CD4-positive, alpha-beta memory T cell (primary cell): ENCODE measurements around the gene DUS3L. TPM values are rescaled to one million over a fixed set of nuclear protein-coding genes. Genes with fewer than 3 reads are reported as not detected.

ENCODE experiments used
- CTCF ChIA-PET: fragments of 350-600 bp; sonication (Branson Sonifier 250); formaldehyde crosslinking; loops from one replicate; lab custom pipeline; 2021; ENCODE audit warnings: inconsistent platforms; ENCODE audit not compliant: partially characterized antibody; lab: Charles Lee
- POLR2A ChIA-PET: fragments of 350-600 bp; sonication (Branson Sonifier 250); formaldehyde crosslinking; loops from one replicate; lab custom pipeline; 2021; ENCODE audit not compliant: partially characterized antibody; lab: Charles Lee
- DNase-seq, 5 donors: peaks; one replicate each; pipeline versions ENCODE4 v3.0.0 to v3.0.0-alpha.2; 2020 to 2022; ENCODE audit warnings: mixed read lengths in 1 of 5
- H3K27ac ChIP-seq: one replicate; pipeline ENCODE4 v1.7.0; 2013; ENCODE audit warnings: low read depth, low read length
- H3K27me3 ChIP-seq: 2 replicates; pipeline ENCODE4 v1.7.0; 2013; ENCODE audit warnings: mild to moderate bottlenecking, low read length, moderate library complexity; ENCODE audit not compliant: insufficient read depth
- H3K36me3 ChIP-seq: 2 replicates; pipeline ENCODE4 v1.7.0; 2013; ENCODE audit warnings: mild to moderate bottlenecking, low read length, moderate library complexity; ENCODE audit not compliant: insufficient read depth
- H3K4me1 ChIP-seq: 2 replicates; pipeline ENCODE4 v1.7.0; 2013; ENCODE audit warnings: mild to moderate bottlenecking, low read length, moderate library complexity; ENCODE audit not compliant: insufficient read depth
- H3K4me3 ChIP-seq, 2 donors: one replicate each; pipeline ENCODE4 v1.7.0; 2013; ENCODE audit warnings: low read length in 2 of 2, mild to moderate bottlenecking in 1 of 2
- H3K9me3 ChIP-seq, 2 donors: one replicate each; pipeline ENCODE4 v1.7.0; 2013; ENCODE audit warnings: low read length in 2 of 2, control low read depth in 1 of 2; ENCODE audit not compliant: control insufficient read depth in 1 of 2
- H3K27ac Mint-ChIP-seq, 7 donors: one replicate each; pipeline ENCODE4 v1.8.0; 2020 to 2021; ENCODE audit warnings: mixed read lengths in 7 of 7, mild to moderate bottlenecking in 6 of 7, inconsistent platforms in 3 of 7, moderate library complexity in 3 of 7
- H3K27me3 Mint-ChIP-seq, 2 donors: one replicate each; pipeline ENCODE4 v1.8.0; 2020 to 2021; ENCODE audit warnings: mixed read lengths in 2 of 2
- H3K36me3 Mint-ChIP-seq, 2 donors: one replicate each; pipeline ENCODE4 v1.8.0; 2020 to 2021; ENCODE audit warnings: mixed read lengths in 2 of 2, inconsistent platforms in 1 of 2, mild to moderate bottlenecking in 1 of 2
- H3K4me1 Mint-ChIP-seq, 4 donors: one replicate each; pipeline ENCODE4 v1.8.0; 2020 to 2021; ENCODE audit warnings: mixed read lengths in 4 of 4, mild to moderate bottlenecking in 1 of 4
- H3K4me3 Mint-ChIP-seq, 8 donors: one replicate each; pipeline ENCODE4 v1.8.0; 2020 to 2021; ENCODE audit warnings: mixed read lengths in 8 of 8, mild to moderate bottlenecking in 7 of 8, moderate library complexity in 6 of 8, inconsistent platforms in 3 of 8
- H3K9me3 Mint-ChIP-seq, 8 donors: one replicate each; pipeline ENCODE4 v1.8.0; 2020 to 2021; ENCODE audit warnings: mixed read lengths in 8 of 8, mild to moderate bottlenecking in 5 of 8, inconsistent platforms in 3 of 8, moderate library complexity in 1 of 8
- intact Hi-C: fragments of 100-400 bp; cut with micrococcal nuclease; formaldehyde crosslinking; loops from one replicate; pipeline ENCODE4 v1.15.1; 2023
- polyA plus RNA-seq, 2 donors: library from polyadenylated mRNA; unstranded; fragments of 300-500 nt; fragmentation: Illumina TruSeq; gene quantifications; one replicate each; pipeline ENCODE4 v1.2.3, GENCODE V29; 2021
- total RNA-seq, 2 experiments: library from RNA; stranded (reverse); gene quantifications; one replicate each; pipeline ENCODE4 v1.2.3, GENCODE V29; 2021

The DUS3L gene
- total and polyA plus RNA-seq, 4 experiments from 2014 or later = 34.2 to 72.9 (median 47.7) TPM

GRCh38 chr19:5831159-5831558 is 40.2 kb upstream of the DUS3L start:
- POLR2A ChIA-PET = no interaction called here
- no peaks in the 10 kb centered on the region for H3K9me3 ChIP-seq
- Mint-ChIP-seq H3K36me3 (peaks cover 0 to 3% of the 10 kb centered on the region in 2 donors), H3K9me3 (peaks cover 0 to 3% (median 0%) of the 10 kb centered on the region in 8 donors), H3K27me3 (peaks cover 1 to 3% of the 10 kb centered on the region in 2 donors), H3K4me1 (peaks cover 3 to 17% (median 10%) of the 10 kb centered on the region in 4 donors), H3K27ac (no peak overlapping the region), H3K4me3 (no peak overlapping the region)
- H3K36me3 ChIP-seq = no peaks in the 10 kb centered on the region
- no peak for DNase-seq
- peaks cover 22% of the 10 kb centered on the region for H3K4me1 ChIP-seq
- no peak overlapping the region for H3K4me3 ChIP-seq
- intact Hi-C loops = no loop called here
- CTCF ChIA-PET = interaction anchor here (1.5 kb wide), 1 partner anchor 27 kb away, joined by 5 read pairs; no protein-coding TSS in a partner anchor
- H3K27me3 ChIP-seq = no peaks in the 10 kb centered on the region
- no peak overlapping the region for H3K27ac ChIP-seq

GRCh38 chr19:5829567-5830310 is 38.8 kb upstream of the DUS3L start:
- peak overlapping the region in 2 of 7 donors; percentile 16 to 91 for H3K27ac Mint-ChIP-seq
- DNase-seq = no peak

DNA sequence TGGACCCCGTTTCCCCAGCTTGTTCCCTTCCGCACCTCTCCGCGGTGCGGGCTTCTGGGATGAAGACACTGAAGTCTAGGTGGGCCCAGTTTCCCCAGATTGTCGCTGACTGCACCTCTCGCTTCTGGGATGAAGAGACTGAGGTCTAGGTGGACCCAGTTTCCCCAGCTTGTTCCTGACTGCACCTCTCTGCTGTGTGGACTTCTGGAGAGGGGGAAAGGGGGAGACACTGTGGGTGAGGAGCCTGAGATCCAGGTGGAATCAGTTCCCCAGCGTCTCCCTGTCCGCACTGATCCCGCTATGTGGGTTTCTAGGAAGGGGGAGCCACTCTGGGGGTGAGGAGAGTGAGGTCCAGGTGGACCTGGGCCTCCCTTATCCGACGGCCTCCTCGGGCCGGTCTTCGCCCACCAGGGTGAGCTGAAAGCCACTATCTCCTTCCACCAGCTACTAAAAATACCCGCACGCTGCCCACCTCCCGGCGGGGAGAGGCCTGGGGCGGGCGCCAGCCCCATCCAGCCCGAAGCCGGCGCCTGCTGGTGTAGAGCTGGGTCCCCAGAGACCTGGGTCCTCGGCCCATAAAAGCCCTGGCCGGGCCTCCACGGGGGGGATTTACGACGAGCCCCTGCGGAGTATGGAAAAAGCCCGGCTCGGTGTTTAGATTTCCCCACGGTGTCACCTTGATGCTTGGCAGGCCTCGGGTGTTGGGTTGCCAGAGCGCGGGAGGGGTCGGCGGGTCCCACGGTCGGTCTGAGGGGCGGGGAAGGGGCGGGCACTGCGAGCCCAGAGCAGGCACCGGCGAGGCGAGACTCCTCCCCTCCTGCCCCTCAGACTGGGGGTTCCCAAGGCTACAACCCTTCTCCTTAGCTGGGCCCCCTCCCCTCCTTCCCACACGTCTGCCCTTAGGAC is 38.0 kb upstream of the DUS3L start:
- no peaks in the 10 kb centered on the region for H3K36me3 ChIP-seq
- DNase-seq = no peak
- H3K4me3 Mint-ChIP-seq = peak overlapping the region; percentile 92 to 99 (median 96)
- H3K9me3 ChIP-seq = no peaks in the 10 kb centered on the region
- no peaks in the 10 kb centered on the region for H3K27me3 ChIP-seq
- CTCF ChIA-PET = interaction anchor here (1.0 to 2.9 kb wide), 5 partner anchors 22 to 193 kb away, joined by 3 to 22 read pairs (median 5); partner anchors contain the start of genes NDUFA11 and NRTN
- peaks cover 0 to 3% of the 10 kb centered on the region in 2 donors for H3K27me3 Mint-ChIP-seq
- H3K4me1 ChIP-seq = peaks cover 22% of the 10 kb centered on the region
- peaks cover 3 to 17% (median 10%) of the 10 kb centered on the region in 4 donors for H3K4me1 Mint-ChIP-seq
- peak overlapping the region; percentile 49 for H3K27ac ChIP-seq
- intact Hi-C loops = loop anchor here (1.0 to 2.0 kb wide), 3 partner anchors 24 to 75 kb away; partner anchors contain the start of genes DUS3L, NRTN and VMAC
- peak overlapping the region; percentile 68 to 73 for H3K4me3 ChIP-seq
- H3K27ac Mint-ChIP-seq = peak overlapping the region; percentile 95 to 97 (median 95)
- peaks cover 0 to 2% (median 0%) of the 10 kb centered on the region in 8 donors for H3K9me3 Mint-ChIP-seq
- peaks cover 0 to 3% of the 10 kb centered on the region in 2 donors for H3K36me3 Mint-ChIP-seq
- POLR2A ChIA-PET = interaction anchor here (0.6 to 3.2 kb wide), 16 partner anchors 21 to 206 kb away, joined by 3 to 54 read pairs (median 6); partner anchors contain the start of genes CATSPERD, DUS3L, LONP1 and NDUFA11

More at GRCh38 chr19:5829567-5830310, 38.8 kb upstream of the DUS3L start:
- Histone ChIP-seq H3K4me1 (peaks cover 22% of the 10 kb centered on the region), H3K9me3 (no peaks in the 10 kb centered on the region), H3K27ac (no peak overlapping the region), H3K4me3 (no peak overlapping the region), H3K27me3 (no peaks in the 10 kb centered on the region), H3K36me3 (no peaks in the 10 kb centered on the region)
- H3K27me3 Mint-ChIP-seq = peaks cover 1 to 3% of the 10 kb centered on the region in 2 donors
- intact Hi-C loops = loop anchor here (2.0 kb wide), 1 partner anchor 25 kb away; the partner anchor contains the start of gene NRTN
- peaks cover 0 to 3% of the 10 kb centered on the region in 2 donors for H3K36me3 Mint-ChIP-seq
- peak overlapping the region in 6 of 8 donors; percentile 30 to 69 (median 52) for H3K4me3 Mint-ChIP-seq
- ChIA-PET POLR2A (interaction anchor here (2.2 to 3.2 kb wide), 4 partner anchors 39 to 138 kb away, joined by 9 to 54 read pairs (median 16); partner anchors contain the start of genes DUS3L, NDUFA11 and VMAC), CTCF (interaction anchor here (2.9 kb wide), 1 partner anchor 26 kb away, joined by 22 read pairs; the partner anchor contains the start of gene NRTN)
- H3K4me1 Mint-ChIP-seq = peaks cover 3 to 17% (median 10%) of the 10 kb centered on the region in 4 donors
- H3K9me3 Mint-ChIP-seq = peaks cover 0 to 2% (median 0%) of the 10 kb centered on the region in 8 donors

DNA sequence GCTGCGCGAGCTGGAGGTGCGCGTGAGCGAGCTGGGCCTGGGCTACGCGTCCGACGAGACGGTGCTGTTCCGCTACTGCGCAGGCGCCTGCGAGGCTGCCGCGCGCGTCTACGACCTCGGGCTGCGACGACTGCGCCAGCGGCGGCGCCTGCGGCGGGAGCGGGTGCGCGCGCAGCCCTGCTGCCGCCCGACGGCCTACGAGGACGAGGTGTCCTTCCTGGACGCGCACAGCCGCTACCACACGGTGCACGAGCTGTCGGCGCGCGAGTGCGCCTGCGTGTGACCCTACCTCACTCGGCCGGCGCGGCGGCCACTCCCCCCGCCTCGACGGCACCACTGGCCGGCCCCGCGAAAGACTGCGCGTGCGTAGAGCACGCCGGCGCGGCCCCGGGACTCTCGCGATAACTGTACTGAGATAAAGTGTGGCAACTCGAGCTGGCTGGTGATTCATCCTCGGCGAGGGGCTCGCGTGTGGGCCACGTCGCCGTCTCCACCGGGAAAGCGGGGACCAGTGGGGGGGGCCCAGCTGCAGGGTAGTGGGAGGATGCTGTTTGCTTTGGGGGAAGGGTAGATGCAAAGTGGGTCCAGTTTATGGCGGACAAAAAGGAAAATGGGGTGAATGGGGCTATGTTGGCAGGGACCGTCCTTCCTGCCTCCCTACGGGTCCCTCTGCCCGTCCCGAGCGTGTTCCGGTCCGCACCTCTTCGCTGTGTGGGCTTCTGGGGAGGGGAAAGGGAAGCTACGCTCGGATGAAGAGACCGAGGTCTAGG is 37.1 kb upstream of the DUS3L start:
- Histone ChIP-seq H3K27ac (peak overlapping the region; percentile 49), H3K4me3 (peak overlapping the region; percentile 68 to 73), H3K4me1 (peaks cover 22% of the 10 kb centered on the region), H3K36me3 (no peaks in the 10 kb centered on the region), H3K27me3 (no peaks in the 10 kb centered on the region), H3K9me3 (no peaks in the 10 kb centered on the region)
- H3K9me3 Mint-ChIP-seq = peaks cover 0 to 2% (median 0%) of the 10 kb centered on the region in 8 donors
- peak overlapping the region; percentile 92 to 99 (median 96) for H3K4me3 Mint-ChIP-seq
- CTCF ChIA-PET = interaction anchor here (0.9 to 2.9 kb wide), 6 partner anchors 22 to 194 kb away, joined by 3 to 22 read pairs (median 4); partner anchors contain the start of genes CATSPERD, LONP1, NDUFA11 and NRTN
- peaks cover 3 to 17% (median 10%) of the 10 kb centered on the region in 4 donors for H3K4me1 Mint-ChIP-seq
- H3K27ac Mint-ChIP-seq = peak overlapping the region; percentile 95 to 97 (median 95)
- peaks cover 0 to 3% of the 10 kb centered on the region in 2 donors for H3K27me3 Mint-ChIP-seq
- POLR2A ChIA-PET = interaction anchor here (0.6 to 3.2 kb wide), 17 partner anchors 20 to 205 kb away, joined by 3 to 54 read pairs (median 6); partner anchors contain the start of genes CATSPERD, DUS3L, LONP1 and NDUFA11
- DNase-seq = peak; percentile 91 to 96 (median 92)
- intact Hi-C loops = loop anchor here (1.0 to 2.0 kb wide), 3 partner anchors 23 to 76 kb away; partner anchors contain the start of genes DUS3L, NRTN and VMAC
- H3K36me3 Mint-ChIP-seq = peaks cover 0 to 3% of the 10 kb centered on the region in 2 donors

- Mint-ChIP-seq H3K27me3 (peaks cover 0 to 3% of the 10 kb centered on the region in 2 donors), H3K4me3 (peak overlapping the region; percentile 60 to 91 (median 84)), H3K4me1 (peaks cover 3 to 17% (median 10%) of the 10 kb centered on the region in 4 donors), H3K36me3 (peaks cover 0 to 3% of the 10 kb centered on the region in 2 donors), H3K27ac (peak overlapping the region; percentile 84 to 96 (median 89)), H3K9me3 (peaks cover 0 to 2% (median 0%) of the 10 kb centered on the region in 8 donors)
- POLR2A ChIA-PET = interaction anchor here (0.9 to 3.2 kb wide), 13 partner anchors 19 to 205 kb away, joined by 3 to 54 read pairs (median 7); partner anchors contain the start of genes CATSPERD, DUS3L, LONP1 and NDUFA11
- H3K4me3 ChIP-seq = peak overlapping the region in 1 of 2 donors; percentile 68
- H3K9me3 ChIP-seq = no peaks in the 10 kb centered on the region
- H3K27me3 ChIP-seq = no peaks in the 10 kb centered on the region
- no peak for DNase-seq
- peaks cover 22% of the 10 kb centered on the region for H3K4me1 ChIP-seq
- no peaks in the 10 kb centered on the region for H3K36me3 ChIP-seq
- intact Hi-C loops = no loop called here
- CTCF ChIA-PET = interaction anchor here (0.9 to 2.9 kb wide), 5 partner anchors 21 to 141 kb away, joined by 3 to 22 read pairs (median 5); partner anchors contain the start of genes CATSPERD, LONP1, NDUFA11 and NRTN
- peak overlapping the region; percentile 49 for H3K27ac ChIP-seq
Observed at GRCh38 chr19:5827342-5827890, 36.5 kb upstream of the DUS3L start.
